Esophagus muscularis mucosa (tissue), 4 donors: ENCODE results near the gene DMXL2. TPM values are rescaled to one million over a fixed set of nuclear protein-coding genes. Genes with fewer than 3 reads are reported as not detected.
A peak's percentile ranks its signal among the peaks of the same experiment; 100 is the strongest.

Source experiments
- DNase-seq: peaks from one replicate; pipeline ENCODE4 v3.0.0-alpha.2; 2017; ENCODE audit errors: extremely low spot score
- H3K27ac ChIP-seq, 4 donors: fragments of 200-600 bp; sonication (generic); replicated peaks in 1 of 4; 1 replicate in 3 of 4; 2 replicates in 1 of 4; pipeline ENCODE4 v1.5.1; 2016 to 2019; ENCODE audit warnings: mild to moderate bottlenecking in 1 of 4
- H3K27me3 ChIP-seq, 4 donors: fragments of 200-600 bp; sonication (generic); one replicate each; pipeline versions ENCODE4 v1.5.1 to v1.6.0; 2016 to 2019
- H3K36me3 ChIP-seq, 4 donors: fragments of 200-600 bp; sonication (generic); one replicate each; pipeline ENCODE4 v1.5.1; 2016 to 2019
- H3K4me1 ChIP-seq, 4 donors: fragments of 200-600 bp; sonication (generic); one replicate each; pipeline ENCODE4 v1.5.1; 2016 to 2019
- H3K4me3 ChIP-seq, 4 donors: fragments of 200-600 bp; sonication (generic); 1 replicate in 2 of 4; 2 replicates in 2 of 4; pipeline ENCODE4 v1.5.1; 2016 to 2019; ENCODE audit warnings: mild to moderate bottlenecking in 4 of 4, moderate library complexity in 1 of 4
- H3K9me3 ChIP-seq, 4 donors: fragments of 200-600 bp; sonication (generic); 1 replicate in 3 of 4; 2 replicates in 1 of 4; pipeline ENCODE4 v1.5.1; 2016 to 2019
- CTCF ChIP-seq, 3 experiments: fragments of 200-600 bp in 2 of 3; fragments of 450-650 bp in 1 of 3; sonication (generic) in 2 of 3; IDR thresholded peaks; one replicate each; pipeline ENCODE4 v1.5.1; 2017 to 2019; ENCODE audit warnings: antibody characterized with exemption in 3 of 3, mild to moderate bottlenecking in 2 of 3, moderate library complexity in 1 of 3
- EP300 ChIP-seq: sonication (generic); formaldehyde crosslinking; IDR thresholded peaks from one replicate; pipeline ENCODE4 v1.6.1; 2017; ENCODE audit warnings: antibody characterized with exemption
- POLR2A ChIP-seq: fragments of 450-650 bp; IDR thresholded peaks from one replicate; pipeline ENCODE4 v1.6.1; 2017; ENCODE audit warnings: antibody characterized with exemption, moderate library complexity, mild to moderate bottlenecking, low read depth
- POLR2AphosphoS5 ChIP-seq, 2 donors: sonication (generic); formaldehyde crosslinking; IDR thresholded peaks; one replicate each; pipeline ENCODE4 v1.6.1; 2017; ENCODE audit warnings: antibody characterized with exemption in 2 of 2
- WGBS: methylation state at CpG from one replicate; pipeline ENCODE4 v1.1.5; 2018; 5-methylcytosine and 5-hydroxymethylcytosine counted together
- intact Hi-C: fragments of 100-400 bp; cut with DNase I; formaldehyde crosslinking; loops from one replicate; pipeline ENCODE4 v1.15.1; 2023
- total RNA-seq, 4 donors: library from RNA; depleted of rRNA; stranded (reverse); fragments of >200 nt; gene quantifications; one replicate each; pipeline versions ENCODE4 v1.1.0 to v1.2.1, GENCODE V29; 2016

Gene DMXL2
- total RNA-seq, 4 donors from 2014 or later: 18.8 to 26.6 (median 19.3) TPM

DNA sequence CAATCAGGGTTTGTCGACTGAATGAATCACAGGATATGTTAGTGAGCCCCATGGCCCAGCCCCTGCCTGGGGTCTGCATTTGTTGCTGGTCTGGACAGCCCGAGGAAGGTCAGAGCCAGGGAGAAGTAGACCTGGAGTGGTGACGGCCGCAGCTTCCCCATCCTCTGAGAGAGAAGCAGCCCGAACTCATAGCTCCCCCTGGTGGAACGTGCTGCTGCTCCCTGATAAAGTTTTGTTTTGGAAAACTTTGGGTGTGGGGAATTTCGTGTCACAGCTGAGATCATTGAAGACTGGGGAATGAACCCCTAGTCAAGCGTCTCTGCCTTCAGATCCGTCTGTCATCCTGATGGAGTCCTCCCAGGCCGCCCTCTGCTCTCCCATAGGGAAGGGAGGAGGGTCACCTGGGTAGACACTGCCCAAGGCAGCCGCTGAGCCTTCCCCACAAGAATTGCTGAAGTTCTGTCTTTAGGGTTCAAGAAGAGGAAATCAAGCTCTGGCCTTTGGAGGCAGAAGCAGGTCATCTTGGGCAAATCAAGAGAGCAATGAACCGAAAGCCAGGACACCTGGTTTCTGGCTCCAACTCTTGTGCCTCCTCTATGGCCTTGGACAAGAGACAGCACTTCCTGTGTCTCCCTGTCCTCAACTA is 220.6 kb downstream of the DMXL2 start:
- Histone ChIP-seq H3K36me3 (no peaks in the 10 kb centered on the region), H3K4me3 (no peak overlapping the region), H3K4me1 (peaks cover 0 to 8% (median 3%) of the 10 kb centered on the region in 4 donors), H3K27ac (no peak overlapping the region), H3K9me3 (no peaks in the 10 kb centered on the region), H3K27me3 (peaks cover 0 to 6% (median 0%) of the 10 kb centered on the region in 4 donors)
- TF ChIP-seq POLR2A (no peak), CTCF (IDR thresholded peaks at IDR 0.05) (peak in 2 of 3 experiments; percentile 31 to 48)
- DNase-seq: peak; percentile 92
- WGBS: 33% methylated on average over 9 of the region's 12 CpGs
- intact Hi-C loops: loop anchor here (5.0 kb wide), 3 partner anchors 120 to 240 kb away; no protein-coding TSS in a partner anchor

DNA sequence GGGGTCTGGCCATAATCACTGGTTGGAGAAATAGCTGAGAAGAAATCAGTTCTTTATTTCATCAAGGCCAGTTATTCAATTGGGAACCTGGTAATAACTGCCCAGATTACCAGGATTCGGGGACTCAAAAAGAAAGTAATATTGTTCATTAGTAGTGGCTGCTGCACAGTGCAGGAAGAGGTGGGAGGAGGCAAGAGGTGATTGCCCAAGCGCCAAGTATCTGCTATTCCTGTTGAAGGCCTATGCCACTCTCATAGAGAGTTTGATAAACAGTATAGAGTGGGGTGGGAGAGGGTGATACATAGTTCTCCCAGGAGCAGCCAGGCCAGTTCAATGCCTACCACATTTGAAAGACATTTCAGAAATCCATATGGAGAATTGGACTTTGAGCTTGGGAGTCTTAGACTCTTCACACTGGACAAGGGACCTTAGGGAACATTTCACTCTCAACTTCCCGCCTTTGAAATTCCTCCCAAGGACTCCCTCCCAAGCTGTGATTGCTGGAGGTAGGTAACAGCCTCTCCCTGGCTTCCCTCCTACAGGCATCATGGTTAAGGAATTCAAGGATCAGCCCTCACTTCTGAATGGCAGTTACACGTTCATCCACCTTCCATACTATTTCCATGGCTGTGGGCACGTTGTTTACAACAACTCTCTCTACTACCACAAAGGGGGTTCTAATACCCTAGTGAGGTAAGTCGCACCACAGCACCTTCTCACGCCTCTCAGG is 221.4 kb downstream of the DMXL2 start:
- Histone ChIP-seq H3K36me3 (no peaks in the 10 kb centered on the region), H3K9me3 (no peaks in the 10 kb centered on the region), H3K27me3 (peaks cover 0 to 6% (median 0%) of the 10 kb centered on the region in 4 donors), H3K4me1 (peaks cover 0 to 8% (median 3%) of the 10 kb centered on the region in 4 donors), H3K27ac (no peak overlapping the region), H3K4me3 (no peak overlapping the region)
- DNase-seq: no peak
- TF ChIP-seq CTCF (IDR thresholded peaks at IDR 0.05) (no peak), POLR2A (no peak), EP300 (no peak), POLR2AphosphoS5 (IDR thresholded peaks at IDR 0.05) (no peak)
- 88% methylated on average over 7 of the region's 7 CpGs for WGBS
- intact Hi-C loops: loop anchor here (5.0 kb wide), 3 partner anchors 119 to 239 kb away; no protein-coding TSS in a partner anchor

DNA sequence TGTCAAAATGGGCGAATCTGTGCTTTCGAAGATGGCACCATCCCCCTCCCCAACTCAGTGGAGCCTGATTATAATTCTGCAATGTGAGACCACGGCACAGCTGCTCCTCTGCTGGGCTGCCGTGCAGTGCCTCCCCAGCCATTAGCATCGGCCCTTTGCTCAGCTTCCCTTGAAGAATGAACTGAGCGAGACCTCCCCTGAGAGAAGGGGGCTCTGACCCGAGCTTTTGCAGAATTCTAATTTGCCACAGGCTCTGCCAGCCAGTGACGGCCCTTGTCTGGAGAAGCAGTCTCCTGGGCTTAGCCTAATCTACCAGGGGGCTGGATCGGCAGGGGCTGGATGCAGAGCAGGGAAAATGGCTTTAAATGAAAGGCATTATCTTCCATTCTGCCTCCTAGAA is 223.9 kb downstream of the DMXL2 start:
- TF ChIP-seq POLR2AphosphoS5 (IDR thresholded peaks at IDR 0.05) (no peak), POLR2A (no peak), EP300 (no peak), CTCF (IDR thresholded peaks at IDR 0.05) (no peak)
- intact Hi-C loops: no loop called here
- Histone ChIP-seq H3K4me3 (no peak overlapping the region), H3K9me3 (no peaks in the 10 kb centered on the region), H3K27me3 (peaks cover 0 to 6% (median 0%) of the 10 kb centered on the region in 4 donors), H3K36me3 (no peaks in the 10 kb centered on the region), H3K4me1 (no peaks in the 10 kb centered on the region), H3K27ac (no peak overlapping the region)
- no peak for DNase-seq
- 68% methylated on average over 9 of the region's 9 CpGs for WGBS

Other genes with a start within 250 kb of the DMXL2 start
- 1 to 10 TPM in 1 of 4 donors, under 1 TPM in 3; 0.23 to 1.2 (median 0.43) TPM for gene SCG3, start 58.7 kb upstream of the DMXL2 start, total RNA-seq
- gene LYSMD2, start 114.9 kb upstream of the DMXL2 start, total RNA-seq: 10 to 100 TPM in 3 of 4 donors, 1 to 10 TPM in 1; 10.0 to 14.1 (median 12.9) TPM
- gene TMOD2, start 128.8 kb upstream of the DMXL2 start, total RNA-seq: 10 to 100 TPM; 14.6 to 24.9 (median 19.5) TPM
- 10 to 100 TPM; 16.2 to 27.9 (median 24.7) TPM for gene TMOD3, start 206.9 kb upstream of the DMXL2 start, total RNA-seq